Cerebellar nuclear complex (tissue), 1 donor: ENCODE data around the gene SEC14L1.

Experiments
- DNase-seq, 2 experiments: peaks; one replicate each; lab custom pipeline; 2025; lab: John Stamatoyannopoulos, UW

SEC14L1 gene

GRCh38 chr17:77266213-77266612 is 125.4 kb downstream of the SEC14L1 start:
- DNase-seq: no peak
